ENCODE measurements around the gene THSD8.
"Not testable (repeated sequence)": the region's sequence is repeated elsewhere in the genome, so short reads cannot be mapped to it uniquely, and the experiment has no call there.

The THSD8 gene

GRCh38 chr19:12794971-12795381 is 6.9 kb upstream of the THSD8 start:
- Histone ChIP-seq H3K9me3 (replicated peaks; ENCODE audit: low read length) (no peaks in the 10 kb centered on the region), H3K4me2 (ENCODE audit: low read length) (no peak overlapping the region), H3K36me3 (ENCODE audit: insufficient read depth, low read length) (peaks cover 17% of the 10 kb centered on the region), H3K9ac (ENCODE audit: low read depth, low read length) (no peak overlapping the region), H3K4me1 (ENCODE audit: control insufficient read depth, insufficient read depth, low read length) (peaks cover 25% of the 10 kb centered on the region), H3K4me3 (ENCODE audit: low read length) (no peak overlapping the region), H3K27me3 (ENCODE audit: control insufficient read depth, insufficient read depth, low read length) (no peaks in the 10 kb centered on the region)

DNA sequence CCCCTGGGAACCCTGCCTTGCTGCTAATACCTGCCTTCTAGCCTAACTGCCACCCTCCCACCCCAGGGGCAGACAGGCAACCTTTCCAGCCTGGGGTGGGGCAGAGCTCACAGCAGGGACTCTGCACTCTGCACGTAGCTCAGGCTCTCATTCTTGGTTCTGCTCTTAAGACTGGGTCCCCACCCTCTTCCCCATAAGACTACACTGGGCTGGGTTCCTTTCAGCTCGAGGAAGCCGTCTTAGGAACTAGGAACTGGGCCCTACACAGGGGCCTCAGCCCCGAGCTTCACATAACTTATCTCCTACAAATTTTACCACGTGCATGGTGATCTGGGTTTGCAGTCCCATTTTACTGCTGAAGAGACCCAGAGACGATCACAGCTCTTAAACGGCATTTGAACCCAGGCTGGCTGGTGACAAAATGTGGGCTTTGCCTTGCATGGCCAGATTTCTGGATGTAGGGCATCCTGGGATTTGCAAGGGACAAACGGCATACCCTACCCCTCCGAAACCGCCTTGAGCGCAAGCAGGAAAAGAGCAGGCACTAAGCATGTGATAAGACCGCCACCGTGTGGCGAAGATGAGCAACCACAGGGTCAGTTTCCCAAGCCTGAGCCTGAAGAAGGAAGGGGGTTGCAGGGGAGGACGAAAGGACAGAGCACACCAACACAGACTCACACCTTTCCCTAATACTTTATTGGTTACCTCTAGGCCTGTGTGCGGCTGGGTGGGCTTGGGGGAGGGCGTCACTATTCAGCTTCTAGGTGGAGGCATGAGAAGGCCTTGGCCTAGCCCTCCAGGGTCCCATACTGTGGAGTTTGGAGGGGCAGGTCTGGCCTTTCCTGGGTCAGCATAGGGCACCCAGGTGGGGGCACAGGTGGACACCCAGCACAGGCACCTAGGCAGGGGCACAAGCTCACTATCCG is 5.5 kb upstream of the THSD8 start:
- Histone ChIP-seq H3K36me3 (ENCODE audit: insufficient read depth, low read length) (peaks cover 23% of the 10 kb centered on the region), H3K4me2 (ENCODE audit: low read length) (peak overlapping the region; percentile 61), H3K4me3 (ENCODE audit: low read length) (no peak overlapping the region), H3K27me3 (ENCODE audit: control insufficient read depth, insufficient read depth, low read length) (no peaks in the 10 kb centered on the region), H3K9me3 (replicated peaks; ENCODE audit: low read length) (no peaks in the 10 kb centered on the region), H3K9ac (ENCODE audit: low read depth, low read length) (no peak overlapping the region), H3K4me1 (ENCODE audit: control insufficient read depth, insufficient read depth, low read length) (peaks cover 24% of the 10 kb centered on the region)

- Histone ChIP-seq H3K27me3 (ENCODE audit: control insufficient read depth, insufficient read depth, low read length) (no peaks in the 10 kb centered on the region), H3K4me3 (ENCODE audit: low read length) (no peak overlapping the region), H3K4me2 (ENCODE audit: low read length) (no peak overlapping the region), H3K9me3 (replicated peaks; ENCODE audit: low read length) (no peaks in the 10 kb centered on the region), H3K4me1 (ENCODE audit: control insufficient read depth, insufficient read depth, low read length) (peaks cover 31% of the 10 kb centered on the region), H3K9ac (ENCODE audit: low read depth, low read length) (no peak overlapping the region), H3K36me3 (ENCODE audit: insufficient read depth, low read length) (peaks cover 23% of the 10 kb centered on the region)
Measured at GRCh38 chr19:12797141-12797587, 4.7 kb upstream of the THSD8 start.

- not testable (repeated sequence) for H3K9me3 ChIP-seq (replicated peaks; ENCODE audit: low read length); H3K27me3 ChIP-seq (ENCODE audit: control insufficient read depth, insufficient read depth, low read length); H3K9ac ChIP-seq (ENCODE audit: low read depth, low read length); H3K4me3 ChIP-seq (ENCODE audit: low read length); H3K4me2 ChIP-seq (ENCODE audit: low read length)
- peaks cover 18% of the 10 kb centered on the region for H3K36me3 ChIP-seq (ENCODE audit: insufficient read depth, low read length)
- peaks cover 36% of the 10 kb centered on the region for H3K4me1 ChIP-seq (ENCODE audit: control insufficient read depth, insufficient read depth, low read length)
Measured at GRCh38 chr19:12797607-12798006, 4.3 kb upstream of the THSD8 start.

DNA sequence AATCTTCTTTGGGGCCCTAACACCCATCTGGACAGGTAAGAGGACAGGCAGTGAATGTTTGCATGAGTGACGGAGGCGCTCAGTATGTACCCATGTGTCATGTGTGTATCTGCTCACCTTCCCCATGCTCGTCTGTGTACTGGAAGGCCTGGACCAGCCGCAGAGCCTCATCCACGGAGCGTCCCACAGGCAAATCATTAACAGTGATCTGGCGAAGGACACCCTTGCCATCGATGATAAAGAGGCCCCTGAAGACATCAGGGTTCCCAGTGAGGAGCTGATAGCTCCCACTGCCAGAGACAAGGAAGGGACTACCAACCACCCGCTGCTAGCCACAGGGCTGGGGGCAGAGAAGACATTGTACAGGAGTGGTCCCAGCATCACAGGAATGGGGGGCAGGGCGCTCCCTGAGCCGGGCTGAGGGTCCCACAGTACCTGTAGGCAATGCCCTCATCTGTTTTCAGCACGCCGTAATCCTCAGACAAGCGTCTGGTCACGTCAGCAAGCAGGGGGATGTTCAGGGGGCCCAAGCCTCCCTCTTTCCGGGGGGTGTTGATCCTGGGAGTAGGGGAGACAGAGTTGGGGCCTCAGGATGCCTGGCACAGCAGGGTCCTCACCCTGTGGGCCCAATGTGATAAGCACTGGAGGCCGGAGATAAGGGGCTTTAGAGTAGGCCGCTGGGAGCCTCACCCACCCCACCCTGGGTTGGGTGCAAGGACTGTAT is 2.0 kb upstream of the THSD8 start:
- peak overlapping the region; percentile 100 for H3K4me2 ChIP-seq (ENCODE audit: low read length)
- H3K36me3 ChIP-seq (ENCODE audit: insufficient read depth, low read length), result peaks cover 12% of the 10 kb centered on the region
- no peak overlapping the region for H3K9ac ChIP-seq (ENCODE audit: low read depth, low read length)
- no peaks in the 10 kb centered on the region for H3K27me3 ChIP-seq (ENCODE audit: control insufficient read depth, insufficient read depth, low read length)
- H3K4me3 ChIP-seq (ENCODE audit: low read length), result no peak overlapping the region
- H3K4me1 ChIP-seq (ENCODE audit: control insufficient read depth, insufficient read depth, low read length), result peaks cover 27% of the 10 kb centered on the region
- no peaks in the 10 kb centered on the region for H3K9me3 ChIP-seq (replicated peaks; ENCODE audit: low read length)

GRCh38 chr19:12800466-12800770 is 1.5 kb upstream of the THSD8 start:
- peak overlapping the region; percentile 99 for H3K4me3 ChIP-seq (ENCODE audit: low read length)

DNA sequence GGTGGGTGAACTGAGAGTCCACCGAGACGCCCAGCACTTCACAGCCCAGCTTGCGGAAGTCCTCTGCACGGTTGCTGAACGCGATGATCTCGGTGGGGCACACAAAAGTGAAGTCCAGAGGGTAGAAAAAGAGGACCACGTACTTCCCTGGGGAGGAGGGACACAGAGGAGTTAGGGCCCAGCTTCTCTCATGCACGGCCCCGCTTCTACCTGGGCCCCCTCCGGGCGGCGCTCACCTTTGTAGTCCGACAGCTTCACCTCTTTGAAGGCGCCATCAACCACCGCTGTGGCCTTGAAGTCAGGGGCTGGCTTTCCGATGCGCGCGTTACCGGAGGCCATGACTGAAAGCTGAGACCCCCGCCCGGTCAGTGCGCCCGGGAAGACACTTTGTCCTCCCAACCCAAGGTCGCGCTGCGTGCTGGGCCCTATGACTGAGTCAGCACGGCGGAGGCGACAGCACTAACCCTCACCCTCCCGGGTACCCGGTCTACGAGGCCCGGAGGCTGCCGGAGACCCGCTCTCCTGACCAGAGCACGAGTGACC is 875 bp upstream of the THSD8 start:
- Histone ChIP-seq H3K4me2 (ENCODE audit: low read length) (peak overlapping the region; percentile 100), H3K4me1 (ENCODE audit: control insufficient read depth, insufficient read depth, low read length) (peaks cover 26% of the 10 kb centered on the region), H3K36me3 (ENCODE audit: insufficient read depth, low read length) (peaks cover 12% of the 10 kb centered on the region), H3K9ac (ENCODE audit: low read depth, low read length) (peak overlapping the region; percentile 89), H3K4me3 (ENCODE audit: low read length) (peak overlapping the region; percentile 99), H3K9me3 (replicated peaks; ENCODE audit: low read length) (no peaks in the 10 kb centered on the region), H3K27me3 (ENCODE audit: control insufficient read depth, insufficient read depth, low read length) (no peaks in the 10 kb centered on the region)

More at GRCh38 chr19:12800466-12800770, 1.5 kb upstream of the THSD8 start:
- H3K27me3 ChIP-seq (ENCODE audit: control insufficient read depth, insufficient read depth, low read length), result no peaks in the 10 kb centered on the region
- H3K4me1 ChIP-seq (ENCODE audit: control insufficient read depth, insufficient read depth, low read length), result peaks cover 27% of the 10 kb centered on the region
- peaks cover 12% of the 10 kb centered on the region for H3K36me3 ChIP-seq (ENCODE audit: insufficient read depth, low read length)
- H3K4me2 ChIP-seq (ENCODE audit: low read length), result peak overlapping the region; percentile 100
- H3K9ac ChIP-seq (ENCODE audit: low read depth, low read length), result peak overlapping the region; percentile 89
- H3K9me3 ChIP-seq (replicated peaks; ENCODE audit: low read length), result no peaks in the 10 kb centered on the region

DNA sequence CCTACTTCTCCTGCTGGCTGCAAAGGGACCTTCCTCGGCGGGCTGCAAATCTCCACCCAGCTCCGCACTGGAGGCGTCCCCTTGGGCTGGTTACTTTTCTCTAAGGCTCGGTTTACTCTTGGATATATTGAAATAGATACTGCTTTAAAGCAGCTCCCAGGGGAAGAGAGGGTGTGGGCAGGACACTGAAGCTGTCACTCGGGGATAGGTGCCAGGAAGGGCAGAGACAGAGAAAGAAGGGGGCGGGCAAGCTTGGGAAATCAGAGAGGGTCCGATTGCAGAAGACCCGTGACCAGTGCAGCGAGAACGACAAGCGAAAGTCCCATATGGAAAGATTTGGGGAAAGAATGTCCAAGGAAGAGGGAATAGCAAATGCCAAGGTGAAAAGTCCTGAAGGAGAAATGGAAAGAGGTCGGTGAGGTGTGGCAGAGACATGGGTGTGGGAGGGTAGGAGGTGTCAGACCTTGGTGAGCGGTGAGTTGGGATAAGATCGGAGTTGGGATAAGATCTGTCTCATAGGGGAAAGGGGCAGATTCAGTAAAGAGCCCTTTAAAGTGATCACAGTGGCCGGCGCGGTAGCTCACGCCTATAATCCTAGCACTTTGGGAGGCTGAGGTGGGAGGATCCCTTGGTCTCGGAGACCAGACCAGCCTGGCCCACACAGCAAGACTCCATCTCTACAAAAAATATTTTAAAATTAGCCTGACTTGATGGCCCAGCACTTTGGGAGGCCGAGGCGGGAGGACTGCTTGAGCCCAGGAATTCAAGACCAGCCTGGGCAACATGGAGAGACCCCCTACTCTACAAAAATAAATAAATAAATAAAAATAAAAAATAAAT is 618 bp downstream of the THSD8 start:
- Histone ChIP-seq H3K9me3 (replicated peaks; ENCODE audit: low read length) (no peaks in the 10 kb centered on the region), H3K4me3 (ENCODE audit: low read length) (peak overlapping the region; percentile 99), H3K9ac (ENCODE audit: low read depth, low read length) (peak overlapping the region; percentile 89), H3K4me2 (ENCODE audit: low read length) (peak overlapping the region; percentile 100), H3K27me3 (ENCODE audit: control insufficient read depth, insufficient read depth, low read length) (no peaks in the 10 kb centered on the region), H3K4me1 (ENCODE audit: control insufficient read depth, insufficient read depth, low read length) (peaks cover 32% of the 10 kb centered on the region), H3K36me3 (ENCODE audit: insufficient read depth, low read length) (peaks cover 12% of the 10 kb centered on the region)

DNA sequence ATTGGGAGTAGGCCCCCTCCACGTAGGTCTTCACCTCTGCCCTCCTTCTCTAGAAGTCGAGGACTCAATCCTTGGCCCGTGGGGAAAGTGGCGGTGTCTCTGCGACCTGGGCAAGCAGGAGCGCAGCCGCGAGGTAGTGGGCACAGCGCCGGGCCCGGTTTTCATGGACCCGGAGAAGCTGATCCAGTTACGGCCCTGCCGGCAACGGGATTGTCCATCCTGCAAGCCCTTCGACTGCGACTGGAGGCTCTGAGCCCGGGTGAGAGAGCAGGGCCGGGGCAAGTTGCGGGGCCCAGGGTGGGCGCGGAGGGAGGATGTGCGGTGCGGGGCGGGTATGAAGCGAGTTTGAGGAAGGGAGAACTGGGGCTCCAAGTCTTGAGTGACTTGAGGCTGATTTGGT is 2.2 kb downstream of the THSD8 start:
- H3K27me3 ChIP-seq (ENCODE audit: control insufficient read depth, insufficient read depth, low read length), result no peaks in the 10 kb centered on the region
- no peak overlapping the region for H3K9ac ChIP-seq (ENCODE audit: low read depth, low read length)
- H3K36me3 ChIP-seq (ENCODE audit: insufficient read depth, low read length), result peaks cover 18% of the 10 kb centered on the region
- no peaks in the 10 kb centered on the region for H3K9me3 ChIP-seq (replicated peaks; ENCODE audit: low read length)
- H3K4me3 ChIP-seq (ENCODE audit: low read length), result no peak overlapping the region
- H3K4me1 ChIP-seq (ENCODE audit: control insufficient read depth, insufficient read depth, low read length), result peaks cover 32% of the 10 kb centered on the region
- H3K4me2 ChIP-seq (ENCODE audit: low read length), result no peak overlapping the region

DNA sequence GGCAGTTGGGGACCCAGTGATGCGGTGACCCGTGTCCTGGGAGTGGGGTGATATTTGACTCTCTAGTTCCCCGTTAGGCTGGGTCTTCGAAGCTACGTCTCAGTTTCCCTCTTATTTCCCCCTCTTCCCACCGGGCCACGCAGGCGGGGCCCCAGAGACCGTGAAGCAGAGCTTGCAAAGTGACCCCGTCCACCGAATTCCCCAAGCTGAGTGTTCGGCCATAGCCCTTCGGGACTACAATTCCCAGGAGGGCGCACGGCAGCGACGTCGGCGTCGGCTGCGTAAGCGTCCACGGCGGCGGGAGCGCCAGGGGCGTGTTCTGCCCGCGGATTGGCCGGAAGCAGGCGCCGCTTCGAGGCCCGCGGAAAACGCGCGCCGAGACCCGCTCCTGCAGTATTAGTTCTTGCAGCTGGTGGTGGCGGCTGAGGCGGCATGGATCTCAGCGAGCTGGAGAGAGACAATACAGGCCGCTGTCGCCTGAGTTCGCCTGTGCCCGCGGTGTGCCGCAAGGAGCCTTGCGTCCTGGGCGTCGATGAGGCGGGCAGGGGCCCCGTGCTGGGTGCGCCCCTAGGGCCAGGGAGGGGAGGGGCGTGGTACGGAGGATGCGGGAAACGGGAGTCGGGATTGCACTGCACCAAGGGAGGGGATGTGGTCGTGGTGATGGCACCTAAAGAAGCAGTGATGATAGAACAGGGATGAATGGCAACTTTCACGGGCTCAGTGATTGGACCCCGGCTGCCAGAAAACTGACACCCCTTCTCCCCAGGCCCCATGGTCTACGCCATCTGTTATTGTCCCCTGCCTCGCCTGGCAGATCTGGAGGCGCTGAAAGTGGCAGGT is 4.6 kb downstream of the THSD8 start, which contains the start of gene RNASEH2A:
RNASEH2A (plus strand) TSS at position 343 of the 840 bp plus-strand sequence; CDS start at position 433, 90 bp downstream.
- Histone ChIP-seq H3K4me1 (ENCODE audit: control insufficient read depth, insufficient read depth, low read length) (peaks cover 23% of the 10 kb centered on the region), H3K4me2 (ENCODE audit: low read length) (peak within 1 kb of the TSS; percentile 99), H3K27me3 (ENCODE audit: control insufficient read depth, insufficient read depth, low read length) (no peaks in the 10 kb centered on the region), H3K4me3 (ENCODE audit: low read length) (peak within 1 kb of the TSS; percentile 95), H3K9me3 (replicated peaks; ENCODE audit: low read length) (no peaks in the 10 kb centered on the region), H3K9ac (ENCODE audit: low read depth, low read length) (peak within 1 kb of the TSS; percentile 86), H3K36me3 (ENCODE audit: insufficient read depth, low read length) (peaks cover 6% of the 10 kb centered on the region)
